H1 (cell line): ENCODE measurements around the gene PSME1. TPM values are rescaled to one million over a fixed set of nuclear protein-coding genes. Genes with fewer than 3 reads are reported as not detected.

ENCODE experiments used
- CTCF ChIA-PET: fragments of 300-600 bp; sonication (Branson Sonifier 250); formaldehyde crosslinking; loops from one replicate; lab custom pipeline; 2021; ENCODE audit not compliant: partially characterized antibody; lab: Charles Lee
- POLR2A ChIA-PET: fragments of 300-600 bp; sonication (Branson Sonifier 250); formaldehyde crosslinking; loops from one replicate; lab custom pipeline; 2021; ENCODE audit warnings: inconsistent platforms; ENCODE audit not compliant: partially characterized antibody; lab: Charles Lee
- DNase-seq, 2 experiments: peaks; one replicate each; pipeline versions ENCODE4 v3.0.0 to v3.0.0-alpha.2; 2010 to 2022; ENCODE audit warnings: low spot score in 2 of 2, low read depth in 1 of 2, mixed read lengths in 1 of 2
- FAIRE-seq: peaks from 2 replicates; lab custom pipeline; 2011; peaks lifted over from hg19 to GRCh38; lab: Jason Lieb, UNC
- H2AFZ ChIP-seq: 2 replicates; pipeline ENCODE4 v1.8.1; 2012; ENCODE audit warnings: low read length, inconsistent platforms
- H2AK5ac ChIP-seq: 2 replicates; pipeline ENCODE4 v1.6.1; 2013; ENCODE audit warnings: low read depth, low read length
- H2BK120ac ChIP-seq: replicated peaks from 2 replicates; pipeline ENCODE3; 2013; ENCODE audit warnings: low read depth, low read length, inconsistent platforms
- H2BK12ac ChIP-seq: 2 replicates; pipeline ENCODE4 v1.6.1; 2013; ENCODE audit warnings: low read depth, low read length
- H2BK15ac ChIP-seq: 2 replicates; pipeline ENCODE4 v1.6.1; 2013; ENCODE audit warnings: low read length
- H2BK20ac ChIP-seq: 2 replicates; pipeline ENCODE4 v1.6.1; 2013; ENCODE audit warnings: low read length
- H2BK5ac ChIP-seq: 2 replicates; pipeline ENCODE4 v1.6.1; 2013; ENCODE audit warnings: low read depth, low read length
- H3K14ac ChIP-seq: 2 replicates; pipeline ENCODE4 v1.6.1; 2013; ENCODE audit warnings: inconsistent platforms; ENCODE audit not compliant: insufficient read length
- H3K18ac ChIP-seq: 2 replicates; pipeline ENCODE4 v1.6.1; 2013; ENCODE audit warnings: low read length; ENCODE audit errors: extremely low read depth
- H3K23ac ChIP-seq: 2 replicates; pipeline ENCODE4 v1.6.1; 2013; ENCODE audit warnings: inconsistent platforms; ENCODE audit not compliant: insufficient read length
- H3K23me2 ChIP-seq: 2 replicates; pipeline ENCODE4 v1.6.1; 2013; ENCODE audit warnings: low read depth, low read length
- H3K27ac ChIP-seq: 2 replicates; pipeline ENCODE4 v1.6.1; 2011; ENCODE audit warnings: low read depth, low read length, inconsistent platforms
- H3K27me3 ChIP-seq, 4 experiments: replicated peaks in 1 of 4; 1 replicate in 1 of 4; 2 replicates in 3 of 4; pipeline versions ENCODE4 v1.6.1 to v1.8.1; 2011 to 2013; ENCODE audit warnings: low read length in 3 of 4, mild to moderate bottlenecking in 3 of 4, inconsistent platforms in 2 of 4, mixed read lengths in 2 of 4, moderate library complexity in 1 of 4; ENCODE audit not compliant: control insufficient read depth in 3 of 4, insufficient read depth in 3 of 4; ENCODE audit errors: extremely low read depth in 1 of 4
- H3K36me3 ChIP-seq, 4 experiments: 2 replicates each; pipeline versions ENCODE4 v1.6.1 to v1.8.1; 2011 to 2013; ENCODE audit warnings: mild to moderate bottlenecking in 4 of 4, low read length in 3 of 4, moderate library complexity in 2 of 4, control low read depth in 1 of 4, inconsistent platforms in 1 of 4; ENCODE audit not compliant: insufficient read depth in 4 of 4, control insufficient read depth in 2 of 4
- H3K4ac ChIP-seq: replicated peaks from 2 replicates; pipeline ENCODE3; 2013; ENCODE audit warnings: low read length, low read depth, mixed read lengths, inconsistent platforms; ENCODE audit not compliant: insufficient read length
- H3K4me1 ChIP-seq, 4 experiments: replicated peaks in 1 of 4; 1 replicate in 1 of 4; 2 replicates in 3 of 4; pipeline versions ENCODE4 v1.6.1 to v1.8.1; 2011 to 2013; ENCODE audit warnings: low read length in 3 of 4, inconsistent platforms in 2 of 4, mixed read lengths in 1 of 4; ENCODE audit not compliant: insufficient read depth in 4 of 4, control insufficient read depth in 3 of 4
- H3K4me2 ChIP-seq, 2 experiments: 2 replicates each; pipeline versions ENCODE4 v1.6.1 to v1.8.1; 2011 to 2013; ENCODE audit warnings: low read depth in 2 of 2, low read length in 2 of 2, control low read depth in 1 of 2, inconsistent platforms in 1 of 2, mild to moderate bottlenecking in 1 of 2; ENCODE audit not compliant: insufficient read depth in 1 of 2
- H3K4me3 ChIP-seq, 4 experiments: fragments of 200-600, 300-600 bp in 1 of 4; sonication (generic), shearing (Covaris generic), sonication (Bioruptor Twin) in 1 of 4; 2 replicates each; pipeline versions ENCODE4 v1.5.1 to v1.8.1; 2011 to 2016; ENCODE audit warnings: low read length in 4 of 4, low read depth in 3 of 4, control low read depth in 2 of 4, inconsistent platforms in 2 of 4, mild to moderate bottlenecking in 2 of 4, mixed read lengths in 1 of 4, moderate library complexity in 1 of 4; ENCODE audit not compliant: insufficient read depth in 2 of 4; ENCODE audit errors: extremely low read depth in 1 of 4
- H3K56ac ChIP-seq: replicated peaks from 2 replicates; pipeline ENCODE3; 2013; ENCODE audit warnings: low read depth, mild to moderate bottlenecking, mixed read lengths, low read length, inconsistent platforms; ENCODE audit not compliant: insufficient read length
- H3K79me1 ChIP-seq: 2 replicates; pipeline ENCODE4 v1.6.1; 2013; ENCODE audit warnings: low read depth, low read length, control low read depth
- H3K79me2 ChIP-seq, 2 experiments: 2 replicates each; pipeline versions ENCODE4 v1.6.1 to v1.8.1; 2012 to 2013; ENCODE audit warnings: low read length in 2 of 2, mild to moderate bottlenecking in 2 of 2, inconsistent platforms in 1 of 2; ENCODE audit not compliant: insufficient read depth in 2 of 2, control insufficient read depth in 1 of 2
- H3K9ac ChIP-seq, 4 experiments: replicated peaks in 1 of 4; 1 replicate in 1 of 4; 2 replicates in 3 of 4; pipeline versions ENCODE4 v1.6.1 to v1.8.1; 2011 to 2013; ENCODE audit warnings: low read depth in 3 of 4, low read length in 3 of 4, control low read depth in 2 of 4, mild to moderate bottlenecking in 2 of 4, moderate library complexity in 2 of 4, inconsistent platforms in 1 of 4; ENCODE audit errors: extremely low read depth in 1 of 4
- H3K9me3 ChIP-seq, 2 experiments: 2 replicates each; pipeline versions ENCODE4 v1.6.1 to v1.8.1; 2012 to 2013; ENCODE audit warnings: mild to moderate bottlenecking in 2 of 2, moderate library complexity in 2 of 2, control low read depth in 1 of 2, inconsistent platforms in 1 of 2, low read depth in 1 of 2, low read length in 1 of 2, mixed read lengths in 1 of 2; ENCODE audit not compliant: insufficient read depth in 2 of 2
- H4K20me1 ChIP-seq, 2 experiments: replicated peaks in 1 of 2; 2 replicates each; pipeline versions ENCODE3 to v1.8.1; 2011 to 2013; ENCODE audit warnings: inconsistent platforms in 2 of 2, low read length in 2 of 2, mild to moderate bottlenecking in 1 of 2; ENCODE audit not compliant: insufficient read depth in 2 of 2, control insufficient read depth in 1 of 2
- H4K5ac ChIP-seq: 2 replicates; pipeline ENCODE4 v1.6.1; 2013; ENCODE audit warnings: low read length, low read depth, mixed read lengths, inconsistent platforms; ENCODE audit not compliant: insufficient read length
- H4K8ac ChIP-seq: 2 replicates; pipeline ENCODE4 v1.8.0; 2013; ENCODE audit warnings: mild to moderate bottlenecking, moderate library complexity, low read length, inconsistent platforms; ENCODE audit not compliant: insufficient read depth; ENCODE audit errors: extremely low read depth
- H4K91ac ChIP-seq: replicated peaks from 2 replicates; pipeline ENCODE3; 2013; ENCODE audit warnings: low read length, mixed read lengths, inconsistent platforms; ENCODE audit not compliant: insufficient read length
- BRCA1 ChIP-seq: IDR thresholded peaks from 2 replicates; pipeline ENCODE4 v1.6.1; 2012; ENCODE audit warnings: low read depth, low read length, improper control_type of control experiment
- EP300 ChIP-seq, 2 experiments: IDR thresholded peaks; 1 replicate in 1 of 2; 2 replicates in 1 of 2; pipeline ENCODE4 v1.6.1; 2011 to 2012; ENCODE audit warnings: low read depth in 2 of 2, low read length in 2 of 2, mild to moderate bottlenecking in 2 of 2, borderline replicate concordance in 1 of 2, inconsistent platforms in 1 of 2, moderate library complexity in 1 of 2
- GTF2F1 ChIP-seq: IDR thresholded peaks from 2 replicates; pipeline ENCODE4 v1.6.1; 2012; ENCODE audit warnings: low read depth, low read length, improper control_type of control experiment, borderline replicate concordance
- KDM1A ChIP-seq: fragments of 200-600, 300-600 bp; sonication (generic); IDR thresholded peaks from 2 replicates; pipeline ENCODE4 v1.7.1; 2016; ENCODE audit warnings: mild to moderate bottlenecking, low read length, borderline replicate concordance
- RBBP5 ChIP-seq: IDR thresholded peaks from 2 replicates; pipeline ENCODE4 v1.7.1; 2012; ENCODE audit warnings: low read depth, mild to moderate bottlenecking, inconsistent platforms, low read length, moderate library complexity, borderline replicate concordance
- SP4 ChIP-seq: IDR thresholded peaks from 2 replicates; pipeline ENCODE4 v1.6.1; 2012; ENCODE audit warnings: low read length, inconsistent platforms
- SRF ChIP-seq: IDR thresholded peaks from 2 replicates; pipeline ENCODE4 v1.6.1; 2011; ENCODE audit warnings: mild to moderate bottlenecking, low read depth, low read length, moderate library complexity
- ZNF274 ChIP-seq: IDR thresholded peaks from 2 replicates; pipeline ENCODE4 v1.7.0; 2012; ENCODE audit warnings: low read length, borderline replicate concordance; ENCODE audit errors: extremely low read depth
- WGBS, 2 experiments: shearing (Covaris generic) in 1 of 2; methylation state at CpG; one replicate each; pipeline versions ENCODE4 v1.1.6 to v1.1.7; 2013 to 2015; ENCODE audit warnings: low lambda C conversion rate in 2 of 2, mixed read lengths in 2 of 2, inconsistent platforms in 1 of 2, low coverage in 1 of 2, missing lambda C conversion rate in 1 of 2; ENCODE audit not compliant: insufficient replicate concordance in 2 of 2, insufficient coverage in 1 of 2, insufficient read length in 1 of 2; ENCODE audit errors: extremely low coverage in 1 of 2, missing lambda C conversion rate in 1 of 2; 5-methylcytosine and 5-hydroxymethylcytosine counted together
- polyA plus RNA-seq, 7 experiments: library from polyadenylated mRNA; depleted of rRNA in 3 of 7; stranded (reverse) in 5 of 7; unstranded in 2 of 7; fragments of >200 nt in 5 of 7; fragments of 200-250 nt in 2 of 7; gene quantifications; 1 replicate in 5 of 7; 2 replicates in 1 of 7; 4 replicates in 1 of 7; pipeline versions ENCODE4 v1.2.1 to v1.2.3, GENCODE V29; 2011 to 2013; ENCODE audit warnings: missing spikeins in 2 of 7, mixed read lengths in 2 of 7
- total RNA-seq: library from RNA; stranded (reverse); fragmentation: NEBNext Ultra II Directional; extraction: Animal tissue kit (Norgen Biotek cat#: 25700); gene quantifications from 2 replicates; pipeline ENCODE4 v1.2.1, GENCODE V29; 2021
- TF ChIP-seq, protein P1 (sequence below): IDR thresholded peaks from 2 replicates; pipeline ENCODE4 v1.6.1; 2012; ENCODE audit warnings: low read length, inconsistent platforms

The PSME1 gene
- total and polyA plus RNA-seq, 2 of the 8 experiments (the other 6 are each of a cell fraction or from before 2014, with no cell fraction given): 74.9 to 85.9 TPM

DNA sequence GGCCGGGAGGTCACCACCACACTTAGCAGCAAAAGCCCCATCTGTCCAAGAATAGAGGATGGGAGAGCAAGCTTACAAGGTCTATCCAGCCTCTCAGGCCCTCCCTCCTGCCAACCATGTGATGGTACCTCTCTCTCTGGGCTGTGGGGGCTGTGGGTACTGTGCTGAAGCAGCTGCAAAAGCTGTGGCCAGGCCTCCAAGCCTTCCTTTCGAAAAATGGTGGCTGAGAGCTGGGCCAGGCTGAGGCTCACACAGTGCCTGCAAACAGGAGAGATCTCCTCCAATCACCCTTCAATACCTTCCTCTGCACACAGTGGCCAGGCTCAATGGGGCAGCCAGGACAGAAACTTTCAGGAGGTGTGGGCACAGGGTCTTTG is 51.5 kb downstream of the PSME1 start:
- CTCF ChIA-PET: interaction anchor here (0.7 to 4.1 kb wide), 6 partner anchors 27 to 145 kb away, joined by 3 to 16 read pairs (median 4); partner anchors contain the start of genes DCAF11, IRF9 and NRL
- Histone ChIP-seq H2BK20ac (no peak overlapping the region), H3K18ac (no peak overlapping the region), H2BK12ac (no peak overlapping the region), H3K79me2 (peaks cover 0 to 13% of the 10 kb centered on the region in 2 experiments; a peak in 2 of 4 replicates), H2BK5ac (no peak overlapping the region), H4K20me1 (peaks cover 0 to 16% of the 10 kb centered on the region in 2 experiments), H3K27me3 (no peaks in the 10 kb centered on the region), H3K9ac (0 out of 7 replicates have a peak overlapping the region, but pooled peaks of 2 of the 4 experiments have one; percentile 4 to 13), H3K79me1 (peaks cover 12% of the 10 kb centered on the region), H3K9me3 (no peaks in the 10 kb centered on the region), H4K91ac (no peak overlapping the region), H3K36me3 (peaks cover 13 to 45% (median 38%) of the 10 kb centered on the region in 4 experiments; a peak in 7 of 8 replicates), H3K4ac (no peak overlapping the region), H4K5ac (no peak overlapping the region), H3K56ac (no peak overlapping the region), H2AFZ (no peak overlapping the region), H3K23ac (no peak overlapping the region), H2BK15ac (no peak overlapping the region), H2AK5ac (no peak overlapping the region), H3K4me3 (peak overlapping the region; percentile 75 to 91 (median 87); a peak in 7 of 8 replicates), H4K8ac (no peak overlapping the region), H3K4me2 (peak overlapping the region; percentile 70 to 85), H2BK120ac (no peak overlapping the region), H3K27ac (no peak overlapping the region), H3K23me2 (peaks cover 5% of the 10 kb centered on the region), H3K14ac (no peak overlapping the region), H3K4me1 (peaks cover 0 to 7% (median 4%) of the 10 kb centered on the region in 4 experiments; a peak in 6 of 7 replicates)
- DNase-seq (no peak), FAIRE-seq (no peak)
- 97% methylated on average over 2 of the region's 2 CpGs; no CpG with 5 or more reads in 1 of the 2 experiments for WGBS, 2 experiments
- POLR2A ChIA-PET: interaction anchor here (0.6 to 9.3 kb wide), 13 partner anchors 7 to 130 kb away, joined by 3 to 158 read pairs (median 4); partner anchors contain the start of genes CHMP4A, IRF9, PCK2 and PSME2
- TF ChIP-seq EP300 (IDR thresholded peaks at IDR 0.05; ENCODE audit: borderline replicate concordance in 1 of 2, low read depth in 2 of 2, low read length in 2 of 2) (no peak), BRCA1 (no peak), KDM1A (no peak), RBBP5 (no peak), GTF2F1 (no peak), SRF (no peak), ZNF274 (no peak), SP4 (no peak)
- TF ChIP-seq, protein P1, sequence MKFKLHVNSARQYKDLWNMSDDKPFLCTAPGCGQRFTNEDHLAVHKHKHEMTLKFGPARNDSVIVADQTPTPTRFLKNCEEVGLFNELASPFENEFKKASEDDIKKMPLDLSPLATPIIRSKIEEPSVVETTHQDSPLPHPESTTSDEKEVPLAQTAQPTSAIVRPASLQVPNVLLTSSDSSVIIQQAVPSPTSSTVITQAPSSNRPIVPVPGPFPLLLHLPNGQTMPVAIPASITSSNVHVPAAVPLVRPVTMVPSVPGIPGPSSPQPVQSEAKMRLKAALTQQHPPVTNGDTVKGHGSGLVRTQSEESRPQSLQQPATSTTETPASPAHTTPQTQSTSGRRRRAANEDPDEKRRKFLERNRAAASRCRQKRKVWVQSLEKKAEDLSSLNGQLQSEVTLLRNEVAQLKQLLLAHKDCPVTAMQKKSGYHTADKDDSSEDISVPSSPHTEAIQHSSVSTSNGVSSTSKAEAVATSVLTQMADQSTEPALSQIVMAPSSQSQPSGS: no peak
- TF ChIP-seq, all 59 proteins: peak for 0
